ENCODE data around the gene PELI1. TPM values are rescaled to one million over a fixed set of nuclear protein-coding genes. Genes with fewer than 3 reads are reported as not detected.

PELI1 gene
- total RNA-seq, 2 donors from 2014 or later: 33.1 to 59.4 TPM

DNA sequence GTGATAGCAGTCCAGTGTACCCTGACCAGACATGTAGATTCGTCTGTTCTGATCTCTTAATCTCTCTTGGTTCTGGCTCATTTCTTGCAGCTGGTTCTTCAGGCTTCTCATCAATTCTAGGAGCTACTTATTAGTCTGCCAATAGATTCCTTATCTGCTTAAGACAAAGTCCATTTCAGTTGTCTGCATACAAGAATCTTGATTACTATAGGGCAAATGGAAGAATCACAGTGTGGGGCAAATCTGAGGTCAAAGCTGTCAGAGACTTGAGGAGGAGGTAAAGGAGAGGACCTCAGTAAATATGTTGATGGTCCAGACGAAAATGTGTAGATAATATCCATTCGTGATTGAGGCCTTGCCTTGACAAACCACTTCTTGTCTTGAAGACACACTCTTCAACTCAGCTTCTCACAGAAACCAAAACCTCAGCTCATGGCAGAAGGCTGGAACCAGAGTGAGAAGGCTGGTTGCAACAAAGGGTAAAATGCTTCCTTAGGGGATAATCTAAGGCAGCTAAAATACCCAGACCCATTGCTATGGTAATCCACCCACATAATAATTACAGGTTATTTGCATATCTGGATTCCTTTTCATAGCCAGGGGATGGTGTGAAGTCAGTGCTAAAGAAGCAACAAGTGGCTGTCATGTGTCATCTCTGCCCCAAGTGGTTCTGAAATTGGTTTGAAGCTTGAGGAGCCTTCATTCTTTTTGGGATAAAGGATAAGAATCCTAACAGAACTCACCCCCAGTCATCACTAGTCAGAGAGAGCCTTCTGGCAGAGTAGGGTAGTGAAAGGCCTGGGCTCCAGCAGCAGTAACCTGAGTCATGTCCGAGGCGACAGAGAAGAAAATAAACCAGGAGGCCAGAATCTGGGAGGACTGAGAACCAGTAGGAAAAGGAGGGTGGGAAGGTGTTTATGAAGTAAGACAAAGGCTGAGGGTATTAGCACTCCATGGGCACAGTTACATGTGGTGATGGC, 29.2 kb upstream of the PELI1 start:
- Mint-ChIP-seq H3K27ac (no peak overlapping the region), H3K36me3 (ENCODE audit: insufficient read depth in 2 of 2) (no peaks in the 10 kb centered on the region), H3K4me1 (ENCODE audit: low read depth) (peaks cover 4% of the 10 kb centered on the region), H3K4me3 (no peak overlapping the region), H3K27me3 (ENCODE audit: low read depth) (no peaks in the 10 kb centered on the region), H3K9me3 (no peaks in the 10 kb centered on the region)
- DNase-seq: no peak
- no peak for ATAC-seq (replicated peaks in 1 of 2)

DNA sequence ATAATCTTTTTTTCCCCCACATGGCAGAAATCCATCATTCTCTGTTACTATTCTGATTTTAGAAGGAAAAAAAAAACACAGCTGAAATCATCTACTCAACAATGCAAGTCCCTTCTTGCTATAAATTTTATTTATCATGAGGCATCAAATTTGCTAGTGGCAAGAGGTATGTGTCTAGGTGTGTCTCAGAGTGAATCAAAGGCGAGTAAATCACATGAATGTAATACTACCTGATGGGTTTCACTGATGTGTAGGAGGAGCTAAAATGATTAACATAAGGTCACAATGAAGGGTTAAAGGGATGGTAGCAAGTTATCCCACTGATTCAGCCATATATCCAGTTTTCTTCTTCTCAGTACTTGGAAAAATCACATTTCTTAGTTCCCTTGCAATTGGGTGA, 24.5 kb upstream of the PELI1 start:
- Mint-ChIP-seq H3K27ac (no peak overlapping the region), H3K9me3 (no peaks in the 10 kb centered on the region), H3K36me3 (ENCODE audit: insufficient read depth in 2 of 2) (no peaks in the 10 kb centered on the region), H3K4me1 (ENCODE audit: low read depth) (peaks cover 12% of the 10 kb centered on the region), H3K4me3 (no peak overlapping the region), H3K27me3 (ENCODE audit: low read depth) (no peaks in the 10 kb centered on the region)
- ATAC-seq (replicated peaks in 1 of 2) (no peak), DNase-seq (no peak)

DNA sequence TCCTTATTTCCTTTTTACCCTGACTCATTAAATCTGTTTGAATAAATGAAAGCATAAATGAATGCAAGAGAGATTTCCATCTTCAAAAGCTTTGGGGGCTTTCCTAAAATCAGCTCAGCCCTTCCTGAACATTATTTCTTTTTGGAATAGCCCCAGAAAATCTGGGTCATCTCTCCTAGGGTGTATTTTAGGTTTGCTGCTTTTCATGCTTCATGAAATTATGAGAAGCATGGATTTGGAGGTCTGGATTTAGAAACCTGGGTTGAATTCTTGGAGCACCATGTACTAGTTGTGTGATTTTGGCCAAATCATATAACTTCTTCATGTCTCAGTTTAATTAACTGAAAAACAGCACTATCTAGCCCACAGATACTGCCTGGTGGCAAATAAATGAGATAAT, 24.0 kb upstream of the PELI1 start:
- no peak overlapping the region for H3K4me3 Mint-ChIP-seq
- H3K4me1 Mint-ChIP-seq (ENCODE audit: low read depth): peaks cover 12% of the 10 kb centered on the region
- H3K27me3 Mint-ChIP-seq (ENCODE audit: low read depth): no peaks in the 10 kb centered on the region
- no peak for ATAC-seq (replicated peaks in 1 of 2)
- no peak overlapping the region for H3K27ac Mint-ChIP-seq
- DNase-seq: no peak
- H3K9me3 Mint-ChIP-seq: no peaks in the 10 kb centered on the region
- no peaks in the 10 kb centered on the region for H3K36me3 Mint-ChIP-seq (ENCODE audit: insufficient read depth in 2 of 2)

DNA sequence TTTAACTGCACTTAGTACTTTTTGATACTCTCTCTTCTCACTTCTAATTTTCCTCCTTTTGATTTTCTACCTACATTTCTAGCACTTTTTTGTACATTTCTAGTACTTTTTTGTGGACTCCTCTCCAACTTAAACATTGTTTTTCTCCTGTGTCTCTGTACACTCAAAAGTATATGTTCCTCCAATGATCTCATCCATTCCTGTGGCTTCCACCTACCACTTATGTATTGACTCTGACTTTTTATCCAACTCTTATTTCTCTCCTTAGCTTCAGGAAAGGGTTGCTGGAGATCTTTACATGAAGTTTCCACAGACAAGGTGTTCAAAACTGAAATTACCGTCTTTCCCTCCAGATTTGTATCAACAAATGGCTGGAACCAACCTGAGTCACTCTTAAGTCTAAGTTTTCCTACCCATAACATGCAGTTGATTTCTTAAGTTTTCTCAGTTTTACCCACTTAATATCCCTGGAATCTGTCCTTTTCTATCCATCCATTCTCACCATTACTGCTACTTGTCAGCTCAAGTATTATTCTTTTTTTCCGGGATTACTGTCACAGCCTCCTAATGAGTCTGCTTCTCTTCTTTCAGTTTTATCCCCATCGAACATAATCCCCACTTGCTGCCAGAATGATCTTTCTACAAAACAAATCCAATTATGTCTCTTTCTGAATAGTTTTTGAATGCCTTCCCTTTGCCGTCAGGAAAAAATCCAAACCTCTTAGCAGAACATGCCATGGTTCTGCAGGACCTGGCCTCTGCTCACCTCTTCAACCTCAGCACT, 22.6 kb upstream of the PELI1 start:
- Mint-ChIP-seq H3K4me1 (ENCODE audit: low read depth) (peaks cover 12% of the 10 kb centered on the region), H3K9me3 (no peaks in the 10 kb centered on the region), H3K27me3 (ENCODE audit: low read depth) (no peaks in the 10 kb centered on the region), H3K27ac (no peak overlapping the region), H3K36me3 (ENCODE audit: insufficient read depth in 2 of 2) (no peaks in the 10 kb centered on the region), H3K4me3 (no peak overlapping the region)
- ATAC-seq (replicated peaks in 1 of 2) (peak; percentile 69 to 83), DNase-seq (no peak)

DNA sequence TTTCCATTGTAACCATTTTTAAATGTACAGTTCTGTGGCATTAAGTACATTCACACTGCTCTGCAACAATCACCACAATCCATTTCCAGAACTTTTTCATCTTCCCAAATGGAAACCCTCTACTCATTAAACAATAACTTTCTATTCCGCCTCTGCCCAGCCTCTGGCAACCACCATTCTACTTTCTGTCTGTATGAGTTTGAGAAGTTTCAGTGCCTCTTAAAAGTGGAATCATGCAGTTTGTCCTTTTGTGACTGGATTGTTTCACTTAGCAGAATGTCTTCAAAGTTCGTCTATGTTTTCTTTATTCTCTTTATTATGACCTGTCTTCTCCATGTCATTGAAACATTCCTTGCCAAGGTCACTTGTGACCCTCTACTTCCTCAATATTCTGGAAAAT, 22.0 kb upstream of the PELI1 start:
- Mint-ChIP-seq H3K9me3 (no peaks in the 10 kb centered on the region), H3K4me3 (no peak overlapping the region), H3K36me3 (ENCODE audit: insufficient read depth in 2 of 2) (no peaks in the 10 kb centered on the region), H3K27me3 (ENCODE audit: low read depth) (no peaks in the 10 kb centered on the region), H3K27ac (no peak overlapping the region), H3K4me1 (ENCODE audit: low read depth) (peaks cover 12% of the 10 kb centered on the region)
- ATAC-seq (replicated peaks in 1 of 2) (peak; percentile 49 to 62), DNase-seq (no peak)

DNA sequence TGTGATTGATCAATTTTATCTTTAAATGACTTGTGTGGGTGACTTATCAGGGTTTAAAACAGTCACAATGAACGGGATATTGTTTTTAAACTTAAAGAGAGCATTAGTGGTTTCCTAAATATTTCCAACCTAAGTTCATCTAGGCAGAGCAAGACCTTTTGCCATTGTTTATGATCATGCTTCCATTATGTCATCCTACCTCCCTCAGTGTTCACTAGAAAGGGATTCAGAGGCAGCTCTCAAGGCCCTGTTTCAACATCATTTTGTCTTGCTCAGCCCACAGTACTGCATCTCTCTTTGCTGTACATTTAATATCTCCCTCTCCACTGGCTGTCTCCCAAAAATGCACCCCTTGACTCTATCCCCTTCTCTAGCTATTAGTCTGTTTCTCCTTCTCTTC, 21.5 kb upstream of the PELI1 start:
- Mint-ChIP-seq H3K27ac (no peak overlapping the region), H3K36me3 (ENCODE audit: insufficient read depth in 2 of 2) (no peaks in the 10 kb centered on the region), H3K9me3 (no peaks in the 10 kb centered on the region), H3K4me1 (ENCODE audit: low read depth) (peaks cover 12% of the 10 kb centered on the region), H3K27me3 (ENCODE audit: low read depth) (no peaks in the 10 kb centered on the region), H3K4me3 (no peak overlapping the region)
- no peak for ATAC-seq (replicated peaks in 1 of 2)
- DNase-seq: no peak

DNA sequence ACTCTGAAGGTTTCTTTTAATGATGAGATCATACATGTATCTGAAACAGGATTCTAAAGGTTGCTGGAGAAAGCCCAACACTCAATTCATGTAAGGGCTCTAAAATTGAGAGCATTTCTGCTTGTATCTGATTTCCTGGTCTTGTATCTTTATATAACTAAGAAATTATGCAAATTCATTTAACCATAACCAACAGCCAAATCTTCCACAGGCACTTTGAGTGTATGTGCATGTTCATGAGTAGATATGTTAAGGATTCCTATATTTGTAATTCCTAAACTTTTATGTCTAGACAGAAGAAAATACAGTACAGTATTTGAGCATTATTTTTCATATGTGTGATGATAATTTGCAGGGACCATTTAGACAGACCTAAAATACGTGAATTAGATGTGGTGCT, 20.4 kb upstream of the PELI1 start:
- Mint-ChIP-seq H3K27me3 (ENCODE audit: low read depth) (no peaks in the 10 kb centered on the region), H3K36me3 (ENCODE audit: insufficient read depth in 2 of 2) (no peaks in the 10 kb centered on the region), H3K9me3 (no peaks in the 10 kb centered on the region), H3K27ac (no peak overlapping the region), H3K4me1 (ENCODE audit: low read depth) (peaks cover 12% of the 10 kb centered on the region), H3K4me3 (no peak overlapping the region)
- ATAC-seq (replicated peaks in 1 of 2): no peak
- DNase-seq: no peak

DNA sequence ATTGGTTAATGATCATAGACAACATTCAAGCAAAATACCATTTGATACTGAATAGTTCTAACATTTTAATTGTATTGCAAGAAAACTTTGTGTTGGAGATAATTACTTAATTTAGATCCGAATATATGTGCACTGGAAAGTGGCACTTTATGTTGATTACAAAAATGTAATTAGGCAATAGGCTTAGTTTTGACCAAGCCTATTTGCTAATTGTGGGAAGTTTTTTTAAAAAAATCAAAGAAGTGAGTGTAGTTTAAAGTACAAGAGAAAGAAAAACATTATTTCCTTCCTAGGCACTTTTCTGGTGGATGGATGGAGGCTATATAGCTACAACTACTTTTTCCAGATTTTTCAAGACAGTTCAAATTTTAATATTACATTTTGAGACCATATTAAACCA, 18.3 kb upstream of the PELI1 start:
- H3K4me1 Mint-ChIP-seq (ENCODE audit: low read depth): no peaks in the 10 kb centered on the region
- H3K27ac Mint-ChIP-seq: no peak overlapping the region
- ATAC-seq (replicated peaks in 1 of 2) (no peak), DNase-seq (no peak)
- no peak overlapping the region for H3K4me3 Mint-ChIP-seq
- no peaks in the 10 kb centered on the region for H3K36me3 Mint-ChIP-seq (ENCODE audit: insufficient read depth in 2 of 2)
- no peaks in the 10 kb centered on the region for H3K9me3 Mint-ChIP-seq
- no peaks in the 10 kb centered on the region for H3K27me3 Mint-ChIP-seq (ENCODE audit: low read depth)

DNA sequence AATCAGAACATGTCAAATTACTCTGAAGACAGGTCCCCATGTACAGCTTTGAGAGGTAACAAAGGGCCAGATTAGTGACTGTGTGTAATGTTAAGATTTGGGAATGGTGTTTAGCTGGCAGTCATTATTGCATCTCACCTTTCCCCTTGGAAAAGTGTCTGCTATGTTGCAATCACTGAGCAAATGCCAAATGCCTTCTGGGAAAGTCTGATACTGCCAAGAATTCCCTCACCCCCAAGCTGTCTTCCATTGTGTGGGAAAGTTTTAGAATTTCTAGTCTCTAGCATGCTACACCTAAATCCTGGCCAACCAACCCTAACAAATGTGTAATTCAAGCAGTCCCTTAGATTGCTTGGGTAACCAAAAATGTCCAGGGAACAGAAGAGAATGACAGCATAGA, 13.6 kb upstream of the PELI1 start:
- no peaks in the 10 kb centered on the region for H3K36me3 Mint-ChIP-seq (ENCODE audit: insufficient read depth in 2 of 2)
- no peaks in the 10 kb centered on the region for H3K9me3 Mint-ChIP-seq
- H3K27me3 Mint-ChIP-seq (ENCODE audit: low read depth): peaks cover 6% of the 10 kb centered on the region
- ATAC-seq (replicated peaks in 1 of 2) (no peak), DNase-seq (no peak)
- H3K4me3 Mint-ChIP-seq: no peak overlapping the region
- no peak overlapping the region for H3K27ac Mint-ChIP-seq
- H3K4me1 Mint-ChIP-seq (ENCODE audit: low read depth): no peaks in the 10 kb centered on the region

DNA sequence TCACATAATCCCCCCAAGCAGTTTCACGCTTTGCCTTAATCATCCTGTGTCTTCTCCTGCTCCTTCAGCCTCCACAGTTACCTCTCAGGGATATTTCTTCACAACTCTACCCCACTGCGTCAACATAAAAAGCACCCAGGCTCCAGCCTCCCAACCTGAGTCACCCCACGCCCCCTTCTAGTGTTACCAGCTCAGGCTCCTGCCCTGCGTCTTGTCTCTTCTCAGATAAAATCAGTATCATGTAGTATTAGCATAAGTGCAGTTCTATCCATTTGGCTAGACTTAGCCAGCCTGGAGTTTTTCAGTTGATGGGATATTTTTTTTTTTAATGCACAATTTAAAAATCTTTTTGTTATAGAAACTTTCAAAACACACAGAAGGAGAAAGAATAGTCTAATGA, 9.6 kb upstream of the PELI1 start:
- Mint-ChIP-seq H3K4me1 (ENCODE audit: low read depth) (no peaks in the 10 kb centered on the region), H3K27me3 (ENCODE audit: low read depth) (peaks cover 6% of the 10 kb centered on the region), H3K4me3 (no peak overlapping the region), H3K27ac (no peak overlapping the region), H3K36me3 (ENCODE audit: insufficient read depth in 2 of 2) (no peaks in the 10 kb centered on the region), H3K9me3 (no peaks in the 10 kb centered on the region)
- DNase-seq (no peak), ATAC-seq (replicated peaks in 1 of 2) (no peak)

DNA sequence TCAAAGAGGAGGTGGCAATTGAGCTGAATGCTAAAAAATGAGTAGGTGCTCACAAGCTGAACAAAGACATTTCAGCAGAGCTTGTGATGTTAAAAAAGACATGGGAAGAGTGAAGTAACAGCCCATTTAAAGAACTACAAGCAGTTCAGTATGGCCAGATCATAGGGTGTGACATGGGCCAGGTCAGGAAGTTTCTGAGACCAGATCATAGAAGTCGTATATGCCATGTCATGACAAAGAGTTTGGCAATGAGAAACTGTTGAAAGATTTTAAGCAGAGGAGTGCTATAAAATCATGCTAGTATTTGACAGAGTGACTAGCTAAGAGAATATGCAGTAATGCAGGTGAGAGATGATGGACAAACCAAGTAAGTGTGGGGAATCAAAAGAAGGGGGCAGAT, 7.3 kb upstream of the PELI1 start:
- ATAC-seq (replicated peaks in 1 of 2) (no peak), DNase-seq (no peak)
- no peak overlapping the region for H3K4me3 Mint-ChIP-seq
- no peaks in the 10 kb centered on the region for H3K36me3 Mint-ChIP-seq (ENCODE audit: insufficient read depth in 2 of 2)
- peaks cover 6% of the 10 kb centered on the region for H3K27me3 Mint-ChIP-seq (ENCODE audit: low read depth)
- no peak overlapping the region for H3K27ac Mint-ChIP-seq
- no peaks in the 10 kb centered on the region for H3K9me3 Mint-ChIP-seq
- H3K4me1 Mint-ChIP-seq (ENCODE audit: low read depth): no peaks in the 10 kb centered on the region

DNA sequence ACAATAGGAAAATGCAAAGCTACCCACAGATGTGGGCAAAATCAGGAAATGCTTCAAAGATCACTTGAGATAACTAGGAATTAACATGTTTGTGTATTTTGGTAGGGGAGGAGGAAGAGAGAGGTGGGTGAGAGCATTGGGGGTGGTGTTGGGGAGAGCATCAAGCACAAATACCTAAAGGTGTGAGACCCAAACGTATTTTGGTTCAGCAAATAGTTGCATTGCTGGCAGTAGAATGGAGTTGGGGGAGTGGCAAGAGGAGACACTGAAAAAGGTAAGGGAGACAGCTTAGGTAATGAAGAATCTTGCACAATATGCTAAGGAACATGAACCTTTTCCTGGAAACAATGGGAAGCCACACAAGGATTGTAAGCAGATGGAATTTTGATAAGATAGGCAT, 1.5 kb upstream of the PELI1 start:
- no peak for DNase-seq
- ATAC-seq (replicated peaks in 1 of 2): no peak

DNA sequence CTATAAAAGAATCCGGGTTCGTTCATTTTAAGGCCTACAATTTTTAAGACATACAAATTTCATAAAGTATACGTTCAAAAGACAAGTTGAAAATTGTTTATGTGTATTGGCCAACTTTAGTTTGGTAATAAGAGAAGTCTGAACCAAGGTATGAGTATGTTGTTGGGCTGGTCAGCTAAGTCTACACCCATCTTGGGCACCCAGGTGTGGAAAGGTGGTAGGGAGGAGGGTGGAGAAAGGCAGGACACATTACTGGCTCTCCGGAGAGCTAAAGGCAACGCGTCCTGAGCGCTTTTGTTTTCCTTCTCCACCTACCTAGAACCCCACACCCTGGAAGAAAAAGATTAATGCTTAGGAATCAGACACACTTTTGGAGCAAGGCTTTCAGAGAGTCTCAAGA, 899 bp upstream of the PELI1 start:
- DNase-seq (no peak), ATAC-seq (replicated peaks in 1 of 2) (no peak)
- no peaks in the 10 kb centered on the region for H3K9me3 Mint-ChIP-seq
- peak overlapping the region; percentile 71 to 78 for H3K4me3 Mint-ChIP-seq
- H3K27ac Mint-ChIP-seq: no peak overlapping the region
- peaks cover 16% of the 10 kb centered on the region for H3K4me1 Mint-ChIP-seq (ENCODE audit: low read depth)
- no peaks in the 10 kb centered on the region for H3K27me3 Mint-ChIP-seq (ENCODE audit: low read depth)
- H3K36me3 Mint-ChIP-seq (ENCODE audit: insufficient read depth in 2 of 2): peaks cover 4 to 9% of the 10 kb centered on the region in 2 donors

More for the DNA sequence above, 1.5 kb upstream of the PELI1 start:
- Mint-ChIP-seq H3K27me3 (ENCODE audit: low read depth) (no peaks in the 10 kb centered on the region), H3K4me3 (no peak overlapping the region), H3K9me3 (no peaks in the 10 kb centered on the region), H3K36me3 (ENCODE audit: insufficient read depth in 2 of 2) (peaks cover 4 to 9% of the 10 kb centered on the region in 2 donors), H3K27ac (no peak overlapping the region), H3K4me1 (ENCODE audit: low read depth) (peaks cover 10% of the 10 kb centered on the region)
